Body of pancreas (tissue), 4 donors: ENCODE measurements around the gene NGFR.

Source experiments
- CTCF ChIP-seq, 7 experiments: fragments of 450-650 bp in 4 of 7; fragments of 200-600 bp in 3 of 7; sonication (generic) in 3 of 7; IDR thresholded peaks; one replicate each; pipeline ENCODE4 v1.5.1; 2016 to 2019; ENCODE audit warnings: antibody characterized with exemption in 7 of 7
- POLR2A ChIP-seq, 3 donors: fragments of 450-650 bp; IDR thresholded peaks; one replicate each; pipeline ENCODE4 v1.6.1; 2016; ENCODE audit warnings: antibody characterized with exemption in 3 of 3, mild to moderate bottlenecking in 2 of 3

DNA sequence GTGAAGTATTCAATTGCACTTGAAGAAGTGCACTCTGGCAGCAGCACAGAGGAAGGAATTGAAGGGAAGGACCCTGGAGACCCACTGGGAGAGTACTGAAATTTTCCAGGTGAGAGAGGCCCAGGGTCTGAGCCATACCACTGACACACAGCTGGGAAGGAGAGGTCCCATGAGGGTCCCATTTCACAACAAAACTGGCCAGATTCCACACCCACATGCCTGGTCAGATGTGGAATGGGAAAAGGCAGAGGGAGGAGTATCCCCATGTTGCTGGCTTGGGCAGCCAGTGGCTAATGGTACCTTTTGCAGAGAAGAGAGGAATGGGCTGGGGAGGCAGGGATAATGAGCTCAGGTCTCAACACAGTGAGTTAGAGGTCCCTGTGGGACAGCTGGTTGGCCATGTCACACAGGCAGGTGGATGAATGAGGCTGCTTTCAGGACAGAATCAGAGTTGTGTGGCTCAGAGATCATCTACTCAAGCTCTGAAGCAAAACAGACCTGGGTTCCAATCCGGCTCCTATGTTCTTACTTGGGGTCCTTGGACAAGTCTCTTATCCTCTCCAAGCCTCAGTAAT is 26.2 kb upstream of the NGFR start:
- TF ChIP-seq CTCF (IDR thresholded peaks at IDR 0.05) (no peak), POLR2A (IDR thresholded peaks at IDR 0.05) (no peak)
